Left ventricle myocardium inferior (tissue), 1 donor: Measurements from ENCODE around the gene PPBP. TPM values are rescaled to one million over a fixed set of nuclear protein-coding genes. Genes with fewer than 3 reads are reported as not detected.

ENCODE experiments used
- DNase-seq: peaks from one replicate; pipeline ENCODE4 v3.0.0-alpha.2; 2020
- H3K27ac ChIP-seq: fragments of 200-600 bp; replicated peaks from 2 replicates; pipeline ENCODE4 v1.8.0; 2021
- H3K27me3 ChIP-seq: fragments of 200-600 bp; 2 replicates; pipeline ENCODE4 v1.8.0; 2021; ENCODE audit warnings: low read depth
- H3K36me3 ChIP-seq: fragments of 200-600 bp; 2 replicates; pipeline ENCODE4 v1.8.0; 2021
- H3K4me1 ChIP-seq: fragments of 200-600 bp; 2 replicates; pipeline ENCODE4 v1.8.0; 2021
- H3K4me3 ChIP-seq: fragments of 200-600 bp; 2 replicates; pipeline ENCODE4 v1.8.0; 2021; ENCODE audit warnings: mild to moderate bottlenecking, moderate library complexity
- H3K9me3 ChIP-seq: fragments of 200-600 bp; replicated peaks from 2 replicates; pipeline ENCODE4 v1.8.0; 2021
- CTCF ChIP-seq: fragments of 200-600 bp; IDR thresholded peaks from 2 replicates; pipeline ENCODE4 v1.8.0; 2021; ENCODE audit warnings: antibody characterized with exemption, mild to moderate bottlenecking, borderline replicate concordance
- intact Hi-C: fragments of 100-400 bp; cut with micrococcal nuclease; formaldehyde crosslinking; loops from one replicate; pipeline ENCODE4 v1.11.0; 2022
- total RNA-seq: library from RNA; stranded (reverse); fragmentation: NEBNext Ultra II Directional; extraction: Animal tissue kit (Norgen Biotek cat#: 25700); gene quantifications from one replicate; pipeline ENCODE4 v1.2.1, GENCODE V29; 2021
- donor health status: DM: no; HTN: yes; CAD: no; lungs with severe emphysema.

The PPBP gene
- total RNA-seq, 1 donor from 2014 or later = 1.2 TPM

GRCh38 chr4:74006009-74006476 lies 18.1 kb upstream of the PPBP start:
- H3K36me3 ChIP-seq = no peaks in the 10 kb centered on the region
- no peaks in the 10 kb centered on the region for H3K27me3 ChIP-seq
- intact Hi-C loops = no loop called here
- no peak for TF ChIP-seq CTCF
- no peak for DNase-seq
- H3K9me3 ChIP-seq = no peaks in the 10 kb centered on the region
- H3K27ac ChIP-seq = no peak overlapping the region
- no peaks in the 10 kb centered on the region for H3K4me1 ChIP-seq
- no peak overlapping the region for H3K4me3 ChIP-seq

DNA sequence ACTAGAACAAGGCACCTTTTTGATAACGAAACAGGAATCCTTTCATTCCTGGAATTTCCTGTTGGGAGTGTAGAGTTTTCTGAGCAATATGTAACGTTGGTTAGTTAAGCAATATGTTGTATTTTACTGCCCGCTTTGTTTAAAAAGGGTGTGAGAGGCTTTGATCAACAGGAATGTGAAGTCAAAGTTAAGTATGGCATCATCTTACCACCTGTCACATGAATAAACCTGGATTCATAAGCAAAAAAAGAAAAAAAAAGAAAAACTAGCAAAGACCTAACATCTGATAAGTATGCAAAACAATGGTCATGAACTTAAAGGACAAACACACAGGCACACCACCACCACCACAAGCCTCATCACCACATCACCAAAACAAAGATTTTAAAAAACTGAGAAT lies 17.5 kb upstream of the PPBP start:
- intact Hi-C loops = no loop called here
- Histone ChIP-seq H3K27ac (no peak overlapping the region), H3K4me3 (no peak overlapping the region), H3K9me3 (no peaks in the 10 kb centered on the region), H3K4me1 (no peaks in the 10 kb centered on the region), H3K36me3 (no peaks in the 10 kb centered on the region), H3K27me3 (no peaks in the 10 kb centered on the region)
- TF ChIP-seq CTCF = no peak
- no peak for DNase-seq

GRCh38 chr4:74004668-74005067 lies 16.7 kb upstream of the PPBP start:
- Histone ChIP-seq H3K4me1 (no peaks in the 10 kb centered on the region), H3K36me3 (no peaks in the 10 kb centered on the region), H3K27ac (no peak overlapping the region), H3K9me3 (no peaks in the 10 kb centered on the region), H3K4me3 (no peak overlapping the region), H3K27me3 (peaks cover 2% of the 10 kb centered on the region)
- no peak for DNase-seq
- intact Hi-C loops = no loop called here
- TF ChIP-seq CTCF = no peak

DNA sequence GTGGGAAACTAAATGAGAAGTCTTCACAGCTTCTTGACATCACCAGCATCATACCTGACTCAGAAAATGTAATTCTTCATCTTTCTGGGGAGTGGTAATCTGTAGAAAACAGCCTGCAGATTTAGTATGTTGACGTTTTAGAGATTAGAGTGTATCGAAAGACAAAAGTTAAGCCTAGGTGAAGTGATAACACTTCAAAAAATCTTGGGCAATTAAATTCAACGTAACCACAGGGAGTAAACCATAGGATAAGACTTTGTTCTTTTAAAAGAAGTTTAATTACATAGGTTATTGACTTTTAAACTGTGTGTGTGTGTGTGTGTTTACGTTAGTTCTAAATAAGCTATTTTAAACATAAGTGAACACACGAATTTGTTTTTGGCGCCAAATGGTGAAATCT lies 12.3 kb upstream of the PPBP start:
- Histone ChIP-seq H3K4me3 (no peak overlapping the region), H3K36me3 (no peaks in the 10 kb centered on the region), H3K9me3 (no peaks in the 10 kb centered on the region), H3K27me3 (peaks cover 46% of the 10 kb centered on the region), H3K4me1 (peaks cover 6% of the 10 kb centered on the region), H3K27ac (no peak overlapping the region)
- no peak for TF ChIP-seq CTCF
- intact Hi-C loops = no loop called here
- no peak for DNase-seq

DNA sequence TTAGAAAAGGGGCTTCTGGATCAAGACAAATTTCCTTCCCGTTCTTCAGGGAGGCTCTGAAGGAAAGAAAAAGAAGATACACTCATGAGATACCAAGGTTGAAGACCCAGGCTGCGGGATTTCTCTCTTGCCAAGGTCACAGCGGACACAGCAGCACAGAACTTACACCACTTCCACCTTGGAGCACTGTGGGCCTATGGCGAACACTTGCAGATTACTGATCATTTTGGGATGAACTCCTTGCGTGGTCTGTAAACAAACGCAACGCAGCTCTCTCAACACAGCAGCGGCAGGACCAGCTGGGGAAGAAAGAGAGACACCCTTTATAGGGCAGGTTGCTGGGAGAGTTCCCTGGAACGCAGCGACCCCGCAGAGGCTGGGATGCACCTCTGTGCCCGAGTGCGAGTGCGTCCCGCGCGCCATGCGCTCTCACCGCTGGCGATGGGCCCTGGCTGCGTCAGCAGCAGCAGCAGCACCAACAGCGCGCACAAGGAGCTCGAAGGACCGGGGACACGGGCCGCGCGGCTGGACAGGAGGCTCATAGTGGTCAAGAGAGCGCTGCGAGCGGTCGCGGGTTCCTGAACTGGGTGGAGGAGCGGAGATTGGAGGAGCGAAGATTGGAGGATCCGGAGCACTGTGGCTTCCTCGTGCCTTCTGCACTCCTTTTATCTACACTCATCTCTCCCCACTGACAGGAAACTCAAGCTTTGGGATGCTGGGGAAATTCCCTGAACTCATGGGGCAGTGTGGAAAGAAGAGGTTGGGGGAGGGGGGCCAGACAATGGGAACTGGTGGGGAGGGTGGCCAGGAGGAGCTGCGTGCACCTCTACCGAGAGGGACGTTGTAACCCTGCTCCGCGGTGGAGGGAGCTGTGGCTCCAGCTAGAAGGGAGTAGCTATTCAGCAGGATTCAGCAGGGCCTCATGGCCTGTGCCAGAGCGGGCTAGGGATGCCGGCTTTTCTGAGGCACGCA lies 10.3 kb upstream of the PPBP start, which contains the start of gene CXCL5:
Gene CXCL5, minus strand, starts transcription at position 638 of the 972 bp plus-strand sequence. Its CDS starts 96 bp downstream, at position 542.
- Histone ChIP-seq H3K4me3 (peak within 1 kb of the TSS; percentile 56), H3K27me3 (peaks cover 62% of the 10 kb centered on the region), H3K4me1 (peaks cover 6% of the 10 kb centered on the region), H3K9me3 (no peaks in the 10 kb centered on the region), H3K27ac (no peak within 1 kb of the TSS), H3K36me3 (no peaks in the 10 kb centered on the region)
- DNase-seq = peak; percentile 21
- peak; percentile 21 for TF ChIP-seq CTCF
- intact Hi-C loops = no loop called here
